ENCODE measurements around the gene UBALD2.

The UBALD2 gene

DNA sequence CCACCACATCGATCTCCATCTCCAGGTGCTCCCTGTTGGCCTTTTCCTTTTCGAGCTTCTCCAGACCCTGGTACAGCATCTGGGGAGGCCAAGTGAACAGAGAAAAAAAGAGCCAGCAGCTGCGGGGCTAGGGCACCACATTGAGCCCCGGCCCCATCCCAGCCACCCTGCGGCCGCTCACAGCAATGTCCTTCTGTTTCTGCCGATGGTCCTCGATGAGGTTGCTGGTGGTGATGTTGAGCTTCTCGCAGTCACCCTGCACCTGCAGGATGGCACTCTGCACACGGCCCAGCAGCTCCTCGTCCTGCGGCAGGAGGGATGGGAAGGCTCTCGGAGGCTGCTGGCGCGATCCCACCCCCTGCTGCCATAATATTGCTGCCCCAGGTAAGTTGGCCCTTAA, 15.5 kb downstream of the UBALD2 start:
- DNase-seq (ENCODE audit: low read depth), result no peak
- H3K4me3 ChIP-seq (ENCODE audit: low read depth, low read length), result no peak overlapping the region
- TF ChIP-seq, protein P1, sequence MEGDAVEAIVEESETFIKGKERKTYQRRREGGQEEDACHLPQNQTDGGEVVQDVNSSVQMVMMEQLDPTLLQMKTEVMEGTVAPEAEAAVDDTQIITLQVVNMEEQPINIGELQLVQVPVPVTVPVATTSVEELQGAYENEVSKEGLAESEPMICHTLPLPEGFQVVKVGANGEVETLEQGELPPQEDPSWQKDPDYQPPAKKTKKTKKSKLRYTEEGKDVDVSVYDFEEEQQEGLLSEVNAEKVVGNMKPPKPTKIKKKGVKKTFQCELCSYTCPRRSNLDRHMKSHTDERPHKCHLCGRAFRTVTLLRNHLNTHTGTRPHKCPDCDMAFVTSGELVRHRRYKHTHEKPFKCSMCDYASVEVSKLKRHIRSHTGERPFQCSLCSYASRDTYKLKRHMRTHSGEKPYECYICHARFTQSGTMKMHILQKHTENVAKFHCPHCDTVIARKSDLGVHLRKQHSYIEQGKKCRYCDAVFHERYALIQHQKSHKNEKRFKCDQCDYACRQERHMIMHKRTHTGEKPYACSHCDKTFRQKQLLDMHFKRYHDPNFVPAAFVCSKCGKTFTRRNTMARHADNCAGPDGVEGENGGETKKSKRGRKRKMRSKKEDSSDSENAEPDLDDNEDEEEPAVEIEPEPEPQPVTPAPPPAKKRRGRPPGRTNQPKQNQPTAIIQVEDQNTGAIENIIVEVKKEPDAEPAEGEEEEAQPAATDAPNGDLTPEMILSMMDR (IDR thresholded peaks at IDR 0.05; ENCODE audit: insufficient read depth, low read depth, low read length, missing control alignments), result no peak

DNA sequence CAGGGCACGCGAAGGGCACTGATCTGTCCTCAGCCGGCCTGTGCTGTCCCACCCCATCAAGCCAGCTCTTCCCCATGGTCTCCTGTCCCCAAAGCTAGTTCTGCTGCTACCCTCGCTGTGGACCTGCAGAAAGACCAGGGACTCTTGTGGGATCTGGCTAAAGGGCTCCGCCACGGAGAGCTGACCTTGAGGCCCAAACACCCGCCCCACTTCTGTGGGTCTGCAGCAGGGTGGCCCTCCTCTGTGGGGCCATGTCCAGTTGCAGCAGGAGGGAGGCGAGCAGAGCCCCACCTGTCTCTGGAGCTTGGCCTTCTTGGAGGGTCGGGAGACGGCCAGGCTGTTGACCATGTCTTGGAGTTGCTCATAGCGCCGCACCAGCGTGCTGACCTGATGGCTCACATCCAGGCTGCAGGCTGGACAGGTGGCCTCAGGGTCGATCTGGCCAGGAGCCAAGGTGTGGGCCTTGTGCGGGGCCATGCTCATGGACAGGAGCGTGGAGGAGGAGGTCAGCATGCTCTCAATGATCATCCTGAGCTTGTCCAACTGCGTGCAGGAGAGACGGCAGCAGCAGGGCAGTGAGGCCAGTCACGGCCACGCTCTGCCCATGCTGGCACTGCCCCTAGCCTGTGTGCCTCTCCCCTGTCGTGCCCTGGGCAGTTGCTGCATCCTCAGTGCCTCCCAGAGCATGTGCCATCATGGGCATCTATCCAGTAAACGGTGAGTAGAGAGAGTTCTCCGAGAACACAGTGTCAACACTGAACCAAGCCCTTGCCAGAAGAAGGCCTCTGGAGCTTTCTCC, 16.6 kb downstream of the UBALD2 start:
- H3K4me3 ChIP-seq (ENCODE audit: low read depth, low read length), result no peak overlapping the region
- TF ChIP-seq, protein P1 (IDR thresholded peaks at IDR 0.05; ENCODE audit: insufficient read depth, low read depth, low read length, missing control alignments), result no peak
- no peak for DNase-seq (ENCODE audit: low read depth)

DNA sequence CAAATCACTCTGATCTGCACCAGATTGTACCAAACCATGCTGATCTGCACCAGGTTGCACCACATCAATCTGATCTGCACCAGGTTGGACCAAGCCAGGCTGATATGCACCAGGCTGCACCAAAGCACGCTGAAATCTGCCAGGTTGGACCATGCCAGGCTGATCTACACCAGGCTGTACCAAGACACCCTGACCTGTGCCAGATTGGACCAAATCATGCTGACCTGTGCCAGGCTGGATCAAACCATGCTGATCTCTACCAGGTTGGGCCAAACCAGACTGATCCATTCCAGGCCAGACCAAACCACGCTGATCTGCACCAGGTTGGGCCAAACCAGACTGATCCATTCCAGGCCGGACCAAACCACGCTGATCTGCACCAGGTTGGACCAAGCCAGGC, 27.4 kb downstream of the UBALD2 start:
- TF ChIP-seq, protein P1 (IDR thresholded peaks at IDR 0.05; ENCODE audit: insufficient read depth, low read depth, low read length, missing control alignments), result no peak
- DNase-seq (ENCODE audit: low read depth), result no peak
- no peak overlapping the region for H3K4me3 ChIP-seq (ENCODE audit: low read depth, low read length)

DNA sequence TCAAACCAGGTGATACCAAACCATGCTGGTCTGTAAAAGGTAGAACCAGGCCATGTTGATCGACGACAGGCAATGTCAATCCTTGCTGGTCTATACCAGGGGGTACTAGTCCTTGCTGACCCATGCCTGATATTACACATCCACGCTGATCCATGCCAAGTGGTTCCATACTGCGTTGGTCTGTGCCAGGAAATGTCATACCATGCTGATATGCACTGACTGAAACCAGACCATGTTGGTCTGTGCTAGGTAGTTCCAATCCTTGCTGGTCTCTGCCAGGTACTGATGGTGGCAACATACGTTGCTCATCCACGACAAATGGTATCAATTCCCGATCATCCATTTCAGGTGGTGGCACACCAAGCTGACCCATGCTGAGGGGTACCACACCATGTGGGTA, 28.0 kb downstream of the UBALD2 start:
- DNase-seq (ENCODE audit: low read depth), result no peak
- TF ChIP-seq, protein P1 (IDR thresholded peaks at IDR 0.05; ENCODE audit: insufficient read depth, low read depth, low read length, missing control alignments), result no peak
- H3K4me3 ChIP-seq (ENCODE audit: low read depth, low read length), result no peak overlapping the region

DNA sequence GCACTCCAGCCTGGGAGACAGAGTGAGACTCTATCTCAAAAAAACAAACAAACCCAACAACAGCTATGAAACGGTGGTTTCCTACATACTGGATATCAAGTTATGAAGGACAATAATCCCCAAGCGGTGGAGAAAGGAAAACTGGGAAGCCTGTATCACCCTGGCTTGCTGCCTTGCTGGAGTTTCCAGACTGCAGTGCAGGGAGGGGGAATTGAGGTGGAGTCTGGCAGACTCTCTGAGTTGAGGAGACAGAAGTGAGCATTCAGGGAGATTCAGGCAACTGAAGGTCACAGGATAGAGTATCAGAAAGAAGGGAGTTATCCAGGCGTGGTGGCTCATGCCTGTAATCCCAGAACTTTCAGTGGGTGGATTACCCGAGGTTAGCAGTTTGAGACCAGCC, 31.0 kb downstream of the UBALD2 start:
- H3K4me3 ChIP-seq (ENCODE audit: low read depth, low read length), result no peak overlapping the region
- TF ChIP-seq, protein P1 (IDR thresholded peaks at IDR 0.05; ENCODE audit: insufficient read depth, low read depth, low read length, missing control alignments), result no peak
- no peak for DNase-seq (ENCODE audit: low read depth)

DNA sequence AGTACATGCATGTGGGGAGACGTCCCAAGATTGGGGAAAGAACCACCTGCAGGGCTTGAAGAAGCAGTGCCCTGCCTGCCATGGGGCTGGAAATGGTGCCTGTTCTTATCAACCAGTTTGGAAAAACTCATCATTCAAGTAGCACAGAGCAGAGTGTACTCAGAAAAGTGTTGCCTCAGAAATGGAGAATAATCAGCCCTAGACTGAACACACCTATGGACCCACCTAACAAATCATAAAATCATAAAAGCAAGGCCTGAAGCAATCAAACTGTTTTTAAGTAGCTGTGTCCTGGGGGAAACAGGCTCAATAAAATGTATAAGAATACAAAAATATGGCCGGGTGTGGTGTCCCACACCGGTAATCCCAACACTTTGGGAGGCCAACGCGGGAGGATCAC, 31.7 kb downstream of the UBALD2 start:
- TF ChIP-seq, protein P1 (IDR thresholded peaks at IDR 0.05; ENCODE audit: insufficient read depth, low read depth, low read length, missing control alignments), result no peak

DNA sequence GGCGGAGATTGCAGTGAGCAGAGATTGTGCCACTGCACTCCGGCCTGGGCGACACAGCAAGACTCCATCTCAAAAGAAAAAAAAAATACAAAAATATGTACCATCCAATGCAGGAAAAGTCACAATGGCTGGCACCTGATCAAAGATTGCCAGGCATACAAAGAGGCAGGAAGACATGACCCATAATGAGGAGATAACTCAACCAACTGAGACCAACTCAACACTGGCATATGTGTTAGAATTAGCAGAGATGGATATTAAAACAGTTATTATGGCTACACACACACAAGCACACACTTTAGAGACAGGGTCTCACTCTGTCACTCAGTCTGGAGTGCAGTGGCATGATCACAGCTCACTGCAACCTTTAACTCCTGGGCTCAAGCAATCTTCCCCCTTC, 32.3 kb downstream of the UBALD2 start:
- DNase-seq (ENCODE audit: low read depth), result no peak
- H3K4me3 ChIP-seq (ENCODE audit: low read depth, low read length), result no peak overlapping the region
- TF ChIP-seq, protein P1 (IDR thresholded peaks at IDR 0.05; ENCODE audit: insufficient read depth, low read depth, low read length, missing control alignments), result no peak

More for the DNA sequence above, 31.7 kb downstream of the UBALD2 start:
- H3K4me3 ChIP-seq (ENCODE audit: low read depth, low read length), result no peak overlapping the region
- DNase-seq (ENCODE audit: low read depth), result no peak
